SK-N-SH treated with all-trans-retinoic acid at 6 μM for 48 hours (cell line): ENCODE data around the gene TRAK2.

Experiments
- BACH2 ChIP-seq: fragments of 250-450 bp; sonication (Bioruptor Pico); IDR thresholded peaks from 2 replicates; pipeline ENCODE4 v1.9.0; 2021; ENCODE audit warnings: mild to moderate bottlenecking, borderline replicate concordance
- PATZ1 ChIP-seq: fragments of 250-450 bp; sonication (Bioruptor Pico); IDR thresholded peaks from 2 replicates; pipeline ENCODE4 v1.8.0; 2020; ENCODE audit warnings: mild to moderate bottlenecking, moderate library complexity, borderline replicate concordance
- RARB ChIP-seq: fragments of 250-450 bp; sonication (Bioruptor Pico); IDR thresholded peaks from 2 replicates; pipeline ENCODE4 v1.8.0; 2021; ENCODE audit warnings: mild to moderate bottlenecking, moderate library complexity
- ZFP3 ChIP-seq: fragments of 250-450 bp; sonication (Bioruptor Pico); IDR thresholded peaks from 2 replicates; pipeline ENCODE4 v1.5.0; 2020; ENCODE audit warnings: mild to moderate bottlenecking, moderate library complexity
- TF ChIP-seq, protein P1 (sequence below): fragments of 250-450 bp; sonication (Bioruptor Pico); IDR thresholded peaks from 2 replicates; pipeline ENCODE4 v1.5.0; 2020; ENCODE audit warnings: mild to moderate bottlenecking, moderate library complexity
- TF ChIP-seq, protein P2 (sequence below): fragments of 250-450 bp; sonication (Bioruptor Pico); IDR thresholded peaks from 2 replicates; pipeline ENCODE4 v1.5.1; 2021; ENCODE audit warnings: mild to moderate bottlenecking, moderate library complexity
- TF ChIP-seq, protein P3 (sequence below): fragments of 250-450 bp; sonication (Bioruptor Pico); IDR thresholded peaks from 2 replicates; pipeline ENCODE4 v1.5.1; 2020; ENCODE audit warnings: low read depth, mild to moderate bottlenecking, moderate library complexity

DNA sequence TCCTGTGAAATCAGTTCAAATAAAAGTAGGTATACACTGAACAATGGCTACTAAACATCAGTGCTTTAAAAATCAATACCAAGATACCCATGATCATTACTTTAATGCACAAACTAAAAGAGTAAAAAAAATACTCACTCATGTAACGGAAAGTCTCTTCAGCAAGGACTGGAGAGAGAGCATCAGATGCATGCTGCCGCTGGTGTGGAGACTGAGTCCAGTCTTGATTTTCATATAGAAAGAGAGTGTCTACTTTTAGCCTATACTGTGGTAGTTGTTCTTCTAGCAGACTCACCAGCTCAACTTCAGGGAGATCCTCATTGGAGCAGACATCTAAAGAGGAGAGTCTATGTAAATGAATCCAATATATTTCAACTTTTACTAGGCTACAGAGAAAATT is 44.0 kb downstream of the TRAK2 start:
- TF ChIP-seq PATZ1 (CRISPR knock-in tag) (no peak), BACH2 (CRISPR knock-in tag) (no peak), RARB (CRISPR knock-in tag) (no peak), ZFP3 (no peak)
- TF ChIP-seq, protein P1, sequence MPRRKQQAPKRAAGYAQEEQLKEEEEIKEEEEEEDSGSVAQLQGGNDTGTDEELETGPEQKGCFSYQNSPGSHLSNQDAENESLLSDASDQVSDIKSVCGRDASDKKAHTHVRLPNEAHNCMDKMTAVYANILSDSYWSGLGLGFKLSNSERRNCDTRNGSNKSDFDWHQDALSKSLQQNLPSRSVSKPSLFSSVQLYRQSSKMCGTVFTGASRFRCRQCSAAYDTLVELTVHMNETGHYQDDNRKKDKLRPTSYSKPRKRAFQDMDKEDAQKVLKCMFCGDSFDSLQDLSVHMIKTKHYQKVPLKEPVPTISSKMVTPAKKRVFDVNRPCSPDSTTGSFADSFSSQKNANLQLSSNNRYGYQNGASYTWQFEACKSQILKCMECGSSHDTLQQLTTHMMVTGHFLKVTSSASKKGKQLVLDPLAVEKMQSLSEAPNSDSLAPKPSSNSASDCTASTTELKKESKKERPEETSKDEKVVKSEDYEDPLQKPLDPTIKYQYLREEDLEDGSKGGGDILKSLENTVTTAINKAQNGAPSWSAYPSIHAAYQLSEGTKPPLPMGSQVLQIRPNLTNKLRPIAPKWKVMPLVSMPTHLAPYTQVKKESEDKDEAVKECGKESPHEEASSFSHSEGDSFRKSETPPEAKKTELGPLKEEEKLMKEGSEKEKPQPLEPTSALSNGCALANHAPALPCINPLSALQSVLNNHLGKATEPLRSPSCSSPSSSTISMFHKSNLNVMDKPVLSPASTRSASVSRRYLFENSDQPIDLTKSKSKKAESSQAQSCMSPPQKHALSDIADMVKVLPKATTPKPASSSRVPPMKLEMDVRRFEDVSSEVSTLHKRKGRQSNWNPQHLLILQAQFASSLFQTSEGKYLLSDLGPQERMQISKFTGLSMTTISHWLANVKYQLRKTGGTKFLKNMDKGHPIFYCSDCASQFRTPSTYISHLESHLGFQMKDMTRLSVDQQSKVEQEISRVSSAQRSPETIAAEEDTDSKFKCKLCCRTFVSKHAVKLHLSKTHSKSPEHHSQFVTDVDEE: no peak
- TF ChIP-seq, protein P2, sequence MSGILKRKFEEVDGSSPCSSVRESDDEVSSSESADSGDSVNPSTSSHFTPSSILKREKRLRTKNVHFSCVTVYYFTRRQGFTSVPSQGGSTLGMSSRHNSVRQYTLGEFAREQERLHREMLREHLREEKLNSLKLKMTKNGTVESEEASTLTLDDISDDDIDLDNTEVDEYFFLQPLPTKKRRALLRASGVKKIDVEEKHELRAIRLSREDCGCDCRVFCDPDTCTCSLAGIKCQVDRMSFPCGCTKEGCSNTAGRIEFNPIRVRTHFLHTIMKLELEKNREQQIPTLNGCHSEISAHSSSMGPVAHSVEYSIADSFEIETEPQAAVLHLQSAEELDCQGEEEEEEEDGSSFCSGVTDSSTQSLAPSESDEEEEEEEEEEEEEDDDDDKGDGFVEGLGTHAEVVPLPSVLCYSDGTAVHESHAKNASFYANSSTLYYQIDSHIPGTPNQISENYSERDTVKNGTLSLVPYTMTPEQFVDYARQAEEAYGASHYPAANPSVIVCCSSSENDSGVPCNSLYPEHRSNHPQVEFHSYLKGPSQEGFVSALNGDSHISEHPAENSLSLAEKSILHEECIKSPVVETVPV (CRISPR knock-in tag): no peak
- TF ChIP-seq, protein P3, sequence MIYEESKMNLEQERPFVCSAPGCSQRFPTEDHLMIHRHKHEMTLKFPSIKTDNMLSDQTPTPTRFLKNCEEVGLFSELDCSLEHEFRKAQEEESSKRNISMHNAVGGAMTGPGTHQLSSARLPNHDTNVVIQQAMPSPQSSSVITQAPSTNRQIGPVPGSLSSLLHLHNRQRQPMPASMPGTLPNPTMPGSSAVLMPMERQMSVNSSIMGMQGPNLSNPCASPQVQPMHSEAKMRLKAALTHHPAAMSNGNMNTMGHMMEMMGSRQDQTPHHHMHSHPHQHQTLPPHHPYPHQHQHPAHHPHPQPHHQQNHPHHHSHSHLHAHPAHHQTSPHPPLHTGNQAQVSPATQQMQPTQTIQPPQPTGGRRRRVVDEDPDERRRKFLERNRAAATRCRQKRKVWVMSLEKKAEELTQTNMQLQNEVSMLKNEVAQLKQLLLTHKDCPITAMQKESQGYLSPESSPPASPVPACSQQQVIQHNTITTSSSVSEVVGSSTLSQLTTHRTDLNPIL (CRISPR knock-in tag): no peak
